ENCODE results near the gene KCNK2. TPM values are rescaled to one million over a fixed set of nuclear protein-coding genes. Genes with fewer than 3 reads are reported as not detected.

Gene KCNK2
- polyA plus RNA-seq, 3 donors: not detected

DNA sequence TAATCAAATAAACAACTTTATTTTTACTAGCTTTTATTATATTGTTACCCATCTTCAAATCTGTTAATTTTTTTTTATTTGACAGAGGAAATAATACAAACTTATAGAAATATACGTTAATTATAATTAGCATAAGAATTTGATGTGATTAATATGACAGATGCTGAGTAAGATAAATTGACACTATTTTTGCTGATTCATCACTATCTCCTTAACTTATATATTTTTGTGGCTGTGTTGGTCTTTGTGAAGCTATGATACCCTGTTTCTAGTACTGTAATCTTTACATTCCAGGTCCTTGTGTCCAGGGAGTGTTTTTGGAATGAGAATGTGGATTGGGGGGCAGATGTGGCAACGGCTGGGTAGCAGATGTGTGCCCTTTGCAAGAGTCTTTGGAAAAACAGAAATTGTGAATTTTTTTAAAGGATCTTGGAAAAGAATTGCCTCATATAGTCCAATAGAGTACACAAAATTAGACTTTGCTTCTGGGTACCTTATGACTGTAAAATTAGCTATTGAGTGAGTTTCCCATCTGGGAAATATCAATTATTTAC lies 102.6 kb downstream of the KCNK2 start:
- Histone ChIP-seq H3K79me2 (ENCODE audit: insufficient read depth, low read length) (no peaks in the 10 kb centered on the region), H2AFZ (ENCODE audit: insufficient read depth, low read depth, low read length, poor library complexity, severe bottlenecking) (no peak overlapping the region), H3K27ac (ENCODE audit: low read depth in 1 of 2, low read length in 2 of 2) (no peak overlapping the region), H3K27me3 (ENCODE audit: control insufficient read depth in 2 of 2, insufficient read depth in 2 of 2, low read length in 2 of 2) (no peaks in the 10 kb centered on the region), H3K9me3 (replicated peaks in 1 of 2; ENCODE audit: control insufficient read depth in 1 of 2, insufficient read depth in 1 of 2, low read length in 2 of 2) (peaks cover 14 to 18% of the 10 kb centered on the region in 2 donors), H3K9ac (ENCODE audit: insufficient read depth, low read length, poor library complexity, severe bottlenecking) (no peak overlapping the region), H3K4me1 (ENCODE audit: control insufficient read depth in 1 of 2, insufficient read depth in 2 of 2, low read length in 2 of 2) (no peaks in the 10 kb centered on the region), H3K4me3 (replicated peaks in 1 of 3; ENCODE audit: low read depth in 2 of 3, low read length in 3 of 3) (no peak overlapping the region), H3K36me3 (replicated peaks in 1 of 2; ENCODE audit: control insufficient read depth in 1 of 2, insufficient read depth in 2 of 2, low read length in 2 of 2) (no peaks in the 10 kb centered on the region), H3K4me2 (replicated peaks; ENCODE audit: extremely low read depth, low read length, poor library complexity, severe bottlenecking) (no peak overlapping the region), H4K20me1 (ENCODE audit: insufficient read depth, low read length) (no peaks in the 10 kb centered on the region)
- TF ChIP-seq CTCF (IDR thresholded peaks at IDR 0.05): no peak
- no peak overlapping the region for H3K27ac Mint-ChIP-seq
- H3K4me3 Mint-ChIP-seq: no peak overlapping the region
- peaks cover 0 to 1% (median 0%) of the 10 kb centered on the region in 3 donors for H3K27me3 Mint-ChIP-seq (ENCODE audit: low read depth in 3 of 3)
- intact Hi-C loops (cut with micrococcal nuclease): no loop called here
- whole genome bisulfite sequencing (ENCODE audit: insufficient coverage): no CpG with 5 or more reads among the region's 2 CpGs
- H3K9me3 Mint-ChIP-seq: peaks cover 3 to 14% (median 8%) of the 10 kb centered on the region in 7 donors
- DNase-seq: no peak
- H3K36me3 Mint-ChIP-seq: no peaks in the 10 kb centered on the region
- H3K4me1 Mint-ChIP-seq: no peaks in the 10 kb centered on the region

- no peaks in the 10 kb centered on the region for H3K36me3 Mint-ChIP-seq
- DNase-seq: no peak
- no peaks in the 10 kb centered on the region for H4K20me1 ChIP-seq (ENCODE audit: insufficient read depth, low read length)
- no peaks in the 10 kb centered on the region for H3K79me2 ChIP-seq (ENCODE audit: insufficient read depth, low read length)
- no peaks in the 10 kb centered on the region for H3K27me3 ChIP-seq (ENCODE audit: control insufficient read depth in 2 of 2, insufficient read depth in 2 of 2, low read length in 2 of 2)
- no peak overlapping the region for H3K27ac ChIP-seq (ENCODE audit: low read depth in 1 of 2, low read length in 2 of 2)
- no peaks in the 10 kb centered on the region for H3K4me1 Mint-ChIP-seq
- H3K27me3 Mint-ChIP-seq (ENCODE audit: low read depth in 3 of 3): no peaks in the 10 kb centered on the region
- H3K4me1 ChIP-seq (ENCODE audit: control insufficient read depth in 1 of 2, insufficient read depth in 2 of 2, low read length in 2 of 2): no peaks in the 10 kb centered on the region
- no peak overlapping the region for H3K27ac Mint-ChIP-seq
- no peak for TF ChIP-seq CTCF (IDR thresholded peaks at IDR 0.05)
- no peaks in the 10 kb centered on the region for H3K36me3 ChIP-seq (replicated peaks in 1 of 2; ENCODE audit: control insufficient read depth in 1 of 2, insufficient read depth in 2 of 2, low read length in 2 of 2)
- H3K4me2 ChIP-seq (replicated peaks; ENCODE audit: extremely low read depth, low read length, poor library complexity, severe bottlenecking): no peak overlapping the region
- intact Hi-C loops (cut with micrococcal nuclease): no loop called here
- H3K9me3 ChIP-seq (replicated peaks in 1 of 2; ENCODE audit: control insufficient read depth in 1 of 2, insufficient read depth in 1 of 2, low read length in 2 of 2): peaks cover 0 to 3% of the 10 kb centered on the region in 2 donors
- no peak overlapping the region for H2AFZ ChIP-seq (ENCODE audit: insufficient read depth, low read depth, low read length, poor library complexity, severe bottlenecking)
- no peak overlapping the region for H3K9ac ChIP-seq (ENCODE audit: insufficient read depth, low read length, poor library complexity, severe bottlenecking)
- no peak overlapping the region for H3K4me3 Mint-ChIP-seq
- peaks cover 0 to 8% (median 2%) of the 10 kb centered on the region in 7 donors for H3K9me3 Mint-ChIP-seq
- H3K4me3 ChIP-seq (replicated peaks in 1 of 3; ENCODE audit: low read depth in 2 of 3, low read length in 3 of 3): no peak overlapping the region
Measured at GRCh38 chr1:215188302-215188950, 105.9 kb downstream of the KCNK2 start.

Data from CD14-positive monocyte (primary cell).